Brain microvascular endothelial cell (primary cell): Measurements from ENCODE around the gene RCAN2.

Source experiments
- DNase-seq: peaks from one replicate; pipeline ENCODE4 v3.0.0-alpha.2; 2020
- H3K27ac ChIP-seq: fragments of 250-450 bp; sonication (Bioruptor Pico); 2 replicates; pipeline ENCODE4 v1.5.1; 2020; ENCODE audit warnings: mild to moderate bottlenecking, moderate library complexity
- H3K27me3 ChIP-seq: fragments of 250-450 bp; sonication (Bioruptor Pico); replicated peaks from 2 replicates; pipeline ENCODE4 v1.5.1; 2020; ENCODE audit warnings: mild to moderate bottlenecking
- H3K36me3 ChIP-seq: fragments of 250-450 bp; sonication (Bioruptor Pico); replicated peaks from 2 replicates; pipeline ENCODE4 v1.5.1; 2020; ENCODE audit warnings: mild to moderate bottlenecking
- H3K4me3 ChIP-seq: 2 replicates; pipeline ENCODE4 v1.5.1; 2011; ENCODE audit warnings: low read depth, mild to moderate bottlenecking, control low read depth, low read length, moderate library complexity
- in situ Hi-C: cut with HindIII; loops from 2 replicates; pipeline ENCODE4 v1.10.0; 2017; ENCODE audit warnings: low sequenced_read_pairs, low pct_ligation_motif_present
- TF ChIP-seq, protein P1 (sequence below): IDR thresholded peaks from 2 replicates; pipeline ENCODE4 v1.5.1; 2011; ENCODE audit warnings: low read depth, mild to moderate bottlenecking, moderate library complexity, low read length, control low read depth, inconsistent platforms; ENCODE audit errors: missing control alignments

The RCAN2 gene

DNA sequence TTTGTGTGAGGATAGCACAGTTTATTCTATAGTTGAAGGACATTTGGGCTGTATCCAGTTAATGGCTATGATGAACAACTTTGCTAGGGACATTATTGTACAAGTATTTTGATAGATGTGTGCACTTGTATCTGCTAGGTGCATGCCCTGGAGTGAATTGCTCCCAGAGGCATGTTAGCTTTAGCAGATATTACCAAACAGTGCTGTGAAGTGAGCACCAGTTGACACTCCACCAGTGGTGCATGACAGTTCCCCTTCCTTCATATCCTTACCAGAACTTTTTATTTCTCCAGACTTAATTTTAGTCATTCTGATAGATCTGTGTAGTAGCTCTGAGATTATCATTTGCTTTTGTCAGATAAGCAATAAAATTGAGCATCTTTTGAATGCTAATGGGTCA, 271.6 kb downstream of the RCAN2 start:
- Histone ChIP-seq H3K27ac (no peak overlapping the region), H3K36me3 (no peaks in the 10 kb centered on the region), H3K27me3 (no peaks in the 10 kb centered on the region), H3K4me3 (no peak overlapping the region)
- DNase-seq: no peak
- in situ Hi-C loops: no loop called here
- TF ChIP-seq, protein P1, sequence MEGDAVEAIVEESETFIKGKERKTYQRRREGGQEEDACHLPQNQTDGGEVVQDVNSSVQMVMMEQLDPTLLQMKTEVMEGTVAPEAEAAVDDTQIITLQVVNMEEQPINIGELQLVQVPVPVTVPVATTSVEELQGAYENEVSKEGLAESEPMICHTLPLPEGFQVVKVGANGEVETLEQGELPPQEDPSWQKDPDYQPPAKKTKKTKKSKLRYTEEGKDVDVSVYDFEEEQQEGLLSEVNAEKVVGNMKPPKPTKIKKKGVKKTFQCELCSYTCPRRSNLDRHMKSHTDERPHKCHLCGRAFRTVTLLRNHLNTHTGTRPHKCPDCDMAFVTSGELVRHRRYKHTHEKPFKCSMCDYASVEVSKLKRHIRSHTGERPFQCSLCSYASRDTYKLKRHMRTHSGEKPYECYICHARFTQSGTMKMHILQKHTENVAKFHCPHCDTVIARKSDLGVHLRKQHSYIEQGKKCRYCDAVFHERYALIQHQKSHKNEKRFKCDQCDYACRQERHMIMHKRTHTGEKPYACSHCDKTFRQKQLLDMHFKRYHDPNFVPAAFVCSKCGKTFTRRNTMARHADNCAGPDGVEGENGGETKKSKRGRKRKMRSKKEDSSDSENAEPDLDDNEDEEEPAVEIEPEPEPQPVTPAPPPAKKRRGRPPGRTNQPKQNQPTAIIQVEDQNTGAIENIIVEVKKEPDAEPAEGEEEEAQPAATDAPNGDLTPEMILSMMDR: no peak

DNA sequence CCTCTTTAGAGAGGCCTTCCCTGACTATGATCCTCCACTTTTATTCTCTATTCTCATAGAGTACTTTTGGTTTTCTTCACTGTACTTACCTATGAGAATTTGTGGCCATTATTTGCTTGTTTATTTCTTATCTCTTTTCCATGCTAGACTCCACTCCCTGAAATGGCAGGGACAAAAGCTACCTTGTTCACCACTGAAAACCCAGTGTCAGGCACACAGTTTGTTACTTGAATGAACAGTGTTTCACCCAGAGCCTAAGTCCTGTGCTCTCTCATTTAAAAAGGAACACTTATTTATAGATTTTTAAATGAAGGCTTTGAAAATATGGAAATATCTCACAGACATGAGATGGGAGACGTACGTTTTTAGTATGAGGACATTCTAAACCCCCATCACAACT, 272.8 kb downstream of the RCAN2 start:
- H3K27me3 ChIP-seq: no peaks in the 10 kb centered on the region
- TF ChIP-seq, protein P1: no peak
- H3K36me3 ChIP-seq: no peaks in the 10 kb centered on the region
- H3K27ac ChIP-seq: no peak overlapping the region
- no peak for DNase-seq
- in situ Hi-C loops: no loop called here
- no peak overlapping the region for H3K4me3 ChIP-seq

DNA sequence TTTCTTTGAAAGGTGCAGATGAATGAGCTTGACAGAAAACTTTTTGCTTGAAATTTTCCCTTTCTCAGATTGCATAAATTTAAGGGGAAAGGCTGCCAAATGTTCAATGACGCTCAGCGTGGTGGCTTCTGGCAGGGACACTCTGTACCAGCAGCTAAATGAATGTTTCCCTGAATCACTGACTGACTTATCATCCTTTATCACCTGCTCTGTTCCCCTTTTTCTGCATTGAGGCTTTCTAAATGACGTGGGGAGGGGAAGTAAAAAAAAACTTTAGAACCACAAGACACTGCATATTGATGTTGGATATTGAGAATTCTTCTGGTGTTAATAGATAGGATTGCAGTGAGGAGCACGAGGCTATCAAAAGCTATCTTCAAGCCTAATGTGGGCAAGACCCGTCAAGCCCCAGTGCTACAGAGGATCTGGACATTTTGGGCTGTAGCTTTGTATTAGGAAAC, 273.5 kb downstream of the RCAN2 start:
- Histone ChIP-seq H3K36me3 (no peaks in the 10 kb centered on the region), H3K4me3 (no peak overlapping the region), H3K27me3 (no peaks in the 10 kb centered on the region), H3K27ac (no peak overlapping the region)
- DNase-seq: no peak
- in situ Hi-C loops: no loop called here
- TF ChIP-seq, protein P1: no peak

DNA sequence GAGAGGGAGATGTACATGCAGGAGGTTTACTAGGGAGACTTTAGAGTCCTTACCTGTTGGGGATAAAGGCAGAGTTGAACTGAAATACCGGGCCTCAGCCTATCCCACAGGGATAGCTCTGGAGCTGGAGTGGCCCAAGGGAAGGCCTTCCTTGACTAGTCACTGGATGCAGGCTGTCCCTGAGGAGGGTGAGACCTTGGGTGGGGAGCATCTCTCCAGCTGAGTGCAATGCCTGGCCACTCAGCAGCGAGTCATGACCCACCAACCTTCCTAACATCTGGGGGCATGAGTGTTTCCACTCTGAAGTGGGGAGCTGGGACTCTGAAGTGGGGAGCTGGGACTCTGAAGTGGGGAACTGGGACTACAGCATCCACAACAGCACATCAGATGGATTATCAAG, 274.4 kb downstream of the RCAN2 start:
- Histone ChIP-seq H3K4me3 (no peak overlapping the region), H3K27me3 (no peaks in the 10 kb centered on the region), H3K27ac (no peak overlapping the region), H3K36me3 (no peaks in the 10 kb centered on the region)
- in situ Hi-C loops: no loop called here
- no peak for DNase-seq
- TF ChIP-seq, protein P1: no peak

DNA sequence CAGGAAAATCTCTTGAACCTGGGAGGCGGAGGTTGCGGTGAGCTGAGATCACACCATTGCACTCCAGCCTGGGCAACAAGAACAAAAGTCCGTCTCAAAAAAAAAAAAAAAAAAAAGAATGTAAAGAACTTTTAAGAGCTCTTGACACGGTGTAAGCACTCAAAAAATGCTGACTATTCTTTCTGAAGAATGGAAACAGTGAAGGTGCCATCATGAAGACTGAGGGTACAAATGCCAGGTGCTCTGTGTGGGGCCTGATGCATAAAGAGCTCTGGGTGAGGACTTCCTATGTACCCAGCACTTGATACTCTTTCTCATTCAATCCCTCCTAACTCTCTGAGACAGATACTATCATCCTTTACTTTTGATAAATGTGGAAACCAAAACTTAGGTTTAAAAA, 275.5 kb downstream of the RCAN2 start:
- Histone ChIP-seq H3K27ac (no peak overlapping the region), H3K36me3 (no peaks in the 10 kb centered on the region), H3K27me3 (no peaks in the 10 kb centered on the region), H3K4me3 (no peak overlapping the region)
- DNase-seq: no peak
- in situ Hi-C loops: no loop called here
- TF ChIP-seq, protein P1: no peak

DNA sequence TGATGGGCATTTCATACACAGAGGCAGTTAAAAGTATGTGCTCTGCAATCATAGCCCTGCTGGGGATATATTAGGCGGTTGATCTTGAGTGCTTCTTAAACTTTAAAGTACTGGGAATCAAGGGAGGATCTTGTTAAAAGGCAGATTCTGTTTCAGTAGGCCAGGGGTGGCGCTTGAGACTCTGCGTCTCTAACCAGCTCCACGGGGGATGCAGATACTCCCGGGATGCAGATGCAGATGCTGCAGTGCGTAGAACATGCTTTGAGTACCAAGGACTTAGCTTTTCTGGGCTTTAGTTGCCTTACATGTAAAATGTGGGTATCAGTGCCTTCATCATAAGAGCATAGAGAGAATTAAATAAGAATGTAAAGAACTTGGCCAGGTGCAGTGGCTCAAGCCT, 276.0 kb downstream of the RCAN2 start:
- Histone ChIP-seq H3K36me3 (no peaks in the 10 kb centered on the region), H3K4me3 (no peak overlapping the region), H3K27ac (no peak overlapping the region), H3K27me3 (no peaks in the 10 kb centered on the region)
- DNase-seq: no peak
- in situ Hi-C loops: no loop called here
- TF ChIP-seq, protein P1: no peak
